ENCODE measurements around the gene ZNF445. TPM values are rescaled to one million over a fixed set of nuclear protein-coding genes. Genes with fewer than 3 reads are reported as not detected.

ZNF445 gene
- total and polyA plus RNA-seq, 10 donors, result 1.2 to 29.0 (median 16.9) TPM

GRCh38 chr3:44439499-44440295, 37.8 kb downstream of the ZNF445 start:
- H3K36me3 ChIP-seq, result peaks cover 0 to 34% (median 6%) of the 10 kb centered on the region in 6 donors
- H3K9me3 ChIP-seq, result no peaks in the 10 kb centered on the region
- TF ChIP-seq POLR2A (IDR thresholded peaks at IDR 0.05), result peak in 2 of 3 donors; percentile 59 to 79
- TF ChIP-seq CTCF (IDR thresholded peaks at IDR 0.05 in 8 of 11, conservative IDR thresholded peaks at IDR 0.05 in 3 of 11), result peak in 2 of 11 experiments; percentile 7 to 16
- TF ChIP-seq POLR2AphosphoS5 (IDR thresholded peaks at IDR 0.05), result peak; percentile 28 to 97 (median 47)
- H3K4me1 ChIP-seq, result peaks cover 6 to 47% (median 23%) of the 10 kb centered on the region in 6 donors
- intact Hi-C loops (cut with DNase I; ENCODE audit: low total_unique reads), result no loop called here
- DNase-seq, result peak; percentile 89
- H3K4me3 ChIP-seq, result peak overlapping the region in 4 of 8 donors; percentile 22 to 59 (median 30)
- WGBS, 5 donors, result 1 to 5% (median 2%) methylated on average over 7 of the region's 7 CpGs
- no peaks in the 10 kb centered on the region for H3K27me3 ChIP-seq (replicated peaks in 1 of 7)
- H3K27ac ChIP-seq, result peak overlapping the region; percentile 79 to 97 (median 96)

GRCh38 chr3:44437800-44438199, 39.7 kb downstream of the ZNF445 start:
- no peaks in the 10 kb centered on the region for H3K9me3 ChIP-seq
- no peak for TF ChIP-seq POLR2A (IDR thresholded peaks at IDR 0.05)
- no peak for TF ChIP-seq CTCF (IDR thresholded peaks at IDR 0.05 in 8 of 11, conservative IDR thresholded peaks at IDR 0.05 in 3 of 11)
- H3K4me3 ChIP-seq, result peak overlapping the region in 2 of 8 donors; percentile 12 to 13
- H3K27ac ChIP-seq, result peak overlapping the region in 4 of 8 donors; percentile 60 to 97 (median 96)
- H3K4me1 ChIP-seq, result peaks cover 6 to 47% (median 23%) of the 10 kb centered on the region in 6 donors
- no peak for DNase-seq
- no peaks in the 10 kb centered on the region for H3K27me3 ChIP-seq (replicated peaks in 1 of 7)
- WGBS, 5 donors, result 73 to 90% (median 80%) methylated on average over 7 of the region's 7 CpGs
- intact Hi-C loops (cut with DNase I; ENCODE audit: low total_unique reads), result no loop called here
- peaks cover 0 to 26% (median 0%) of the 10 kb centered on the region in 6 donors for H3K36me3 ChIP-seq

- H3K4me1 ChIP-seq, result peaks cover 6 to 39% (median 23%) of the 10 kb centered on the region in 6 donors
- H3K4me3 ChIP-seq, result no peak overlapping the region
- 86 to 100% (median 91%) methylated on average over 1 of the region's 1 CpG for WGBS, 5 donors
- H3K27ac ChIP-seq, result peak overlapping the region in 1 of 8 donors; percentile 13
- DNase-seq, result no peak
- peaks cover 0 to 20% (median 0%) of the 10 kb centered on the region in 6 donors for H3K36me3 ChIP-seq
- TF ChIP-seq POLR2AphosphoS5 (IDR thresholded peaks at IDR 0.05) (no peak), CTCF (IDR thresholded peaks at IDR 0.05 in 8 of 11, conservative IDR thresholded peaks at IDR 0.05 in 3 of 11) (no peak), POLR2A (IDR thresholded peaks at IDR 0.05) (no peak)
- H3K27me3 ChIP-seq (replicated peaks in 1 of 7), result no peaks in the 10 kb centered on the region
- no peaks in the 10 kb centered on the region for H3K9me3 ChIP-seq
- intact Hi-C loops (cut with DNase I; ENCODE audit: low total_unique reads), result no loop called here
These were observed 41.3 kb downstream of the ZNF445 start for GRCh38 chr3:44436181-44436580.

GRCh38 chr3:44434834-44435510, 42.5 kb downstream of the ZNF445 start:
- peaks cover 6 to 27% (median 12%) of the 10 kb centered on the region in 6 donors for H3K4me1 ChIP-seq
- DNase-seq, result no peak
- peaks cover 0 to 20% (median 0%) of the 10 kb centered on the region in 6 donors for H3K36me3 ChIP-seq
- no peak overlapping the region for H3K27ac ChIP-seq
- TF ChIP-seq POLR2AphosphoS5 (IDR thresholded peaks at IDR 0.05) (no peak), POLR2A (IDR thresholded peaks at IDR 0.05) (no peak), CTCF (IDR thresholded peaks at IDR 0.05 in 8 of 11, conservative IDR thresholded peaks at IDR 0.05 in 3 of 11) (no peak)
- 86 to 90% (median 89%) methylated on average over 5 of the region's 5 CpGs for WGBS, 5 donors
- H3K27me3 ChIP-seq (replicated peaks in 1 of 7), result no peaks in the 10 kb centered on the region
- H3K9me3 ChIP-seq, result no peaks in the 10 kb centered on the region
- H3K4me3 ChIP-seq, result no peak overlapping the region
- intact Hi-C loops (cut with DNase I; ENCODE audit: low total_unique reads), result no loop called here
